Epithelial cell of esophagus (primary cell): ENCODE data around the gene GFOD1.

ENCODE experiments used
- DNase-seq: peaks from one replicate; pipeline ENCODE4 v3.0.0; 2010; ENCODE audit warnings: low read depth
- H3K4me3 ChIP-seq: 2 replicates; pipeline ENCODE4 v1.5.1; 2011; ENCODE audit warnings: mild to moderate bottlenecking, low read length, control low read depth
- CTCF ChIP-seq: IDR thresholded peaks from 2 replicates; pipeline ENCODE4 v1.5.1; 2011; ENCODE audit warnings: low read depth, mild to moderate bottlenecking, low read length, control low read depth, inconsistent platforms; ENCODE audit not compliant: insufficient read depth; ENCODE audit errors: missing control alignments

Gene GFOD1

GRCh38 chr6:13378669-13379590, 108.5 kb downstream of the GFOD1 start:
- TF ChIP-seq CTCF: no peak
- DNase-seq: no peak
- no peak overlapping the region for H3K4me3 ChIP-seq

GRCh38 chr6:13377054-13377758, 110.2 kb downstream of the GFOD1 start:
- no peak for TF ChIP-seq CTCF
- DNase-seq: no peak
- no peak overlapping the region for H3K4me3 ChIP-seq

GRCh38 chr6:13375360-13375878, 112.0 kb downstream of the GFOD1 start:
- H3K4me3 ChIP-seq: no peak overlapping the region
- TF ChIP-seq CTCF: no peak
- peak; percentile 67 for DNase-seq

- no peak overlapping the region for H3K4me3 ChIP-seq
- TF ChIP-seq CTCF: no peak
- no peak for DNase-seq
Measured at GRCh38 chr6:13373919-13374318, 113.5 kb downstream of the GFOD1 start.

GRCh38 chr6:13373488-13373886, 113.9 kb downstream of the GFOD1 start:
- TF ChIP-seq CTCF: no peak
- DNase-seq: no peak
- H3K4me3 ChIP-seq: no peak overlapping the region

GRCh38 chr6:13372688-13373487, 114.5 kb downstream of the GFOD1 start:
- no peak for TF ChIP-seq CTCF
- DNase-seq: no peak
- H3K4me3 ChIP-seq: no peak overlapping the region
